HG03469 (cell line): ENCODE measurements around the gene WDR53.
"Not testable (repeated sequence)": the region's sequence is repeated elsewhere in the genome, so short reads cannot be mapped to it uniquely, and the experiment has no call there.

Experiments used
- ATAC-seq: cut with Tn5 transposase; IDR thresholded peaks from one replicate; pipeline ENCODE4 v1.9.1; 2021; ENCODE audit warnings: mild to moderate bottlenecking, moderate library complexity, moderate number of reproducible peaks; ENCODE audit not compliant: unreplicated experiment

WDR53 gene

DNA sequence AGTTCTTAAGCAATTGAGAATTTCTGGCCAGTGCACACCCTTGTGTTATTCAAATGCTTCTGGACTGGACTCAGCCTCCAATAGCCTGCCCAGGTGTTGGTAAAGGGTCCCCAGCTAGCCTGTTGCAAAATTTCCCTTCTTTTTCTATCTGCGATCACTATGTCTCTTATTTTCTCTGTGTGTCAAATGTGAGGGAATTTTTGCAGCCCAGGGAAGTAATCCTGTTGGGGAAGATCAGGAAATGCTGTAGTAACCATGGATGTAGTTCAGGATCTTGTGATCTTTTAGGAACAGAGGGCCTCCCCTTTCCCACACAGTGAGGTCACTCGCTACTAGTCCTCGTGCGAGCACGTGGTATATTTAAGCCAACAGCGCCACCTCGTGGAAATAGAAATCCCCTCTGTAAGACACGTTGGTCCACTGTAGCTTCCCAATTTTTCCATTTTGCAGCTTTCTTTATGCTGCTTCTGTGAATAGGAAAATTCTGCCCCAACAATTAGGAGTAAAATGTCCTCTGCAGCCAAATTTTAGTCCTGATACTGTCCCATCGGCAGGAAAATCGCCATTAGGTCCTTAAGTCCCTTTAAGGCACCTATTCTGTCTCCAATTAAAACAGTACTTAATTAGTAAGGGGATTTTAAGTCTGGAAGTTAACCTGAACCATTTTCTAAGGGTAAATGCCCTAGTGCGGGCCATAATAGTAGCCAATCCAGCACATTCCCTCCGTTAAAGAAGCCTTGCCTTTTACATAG lies 49.2 kb downstream of the WDR53 start:
- no peak for ATAC-seq

DNA sequence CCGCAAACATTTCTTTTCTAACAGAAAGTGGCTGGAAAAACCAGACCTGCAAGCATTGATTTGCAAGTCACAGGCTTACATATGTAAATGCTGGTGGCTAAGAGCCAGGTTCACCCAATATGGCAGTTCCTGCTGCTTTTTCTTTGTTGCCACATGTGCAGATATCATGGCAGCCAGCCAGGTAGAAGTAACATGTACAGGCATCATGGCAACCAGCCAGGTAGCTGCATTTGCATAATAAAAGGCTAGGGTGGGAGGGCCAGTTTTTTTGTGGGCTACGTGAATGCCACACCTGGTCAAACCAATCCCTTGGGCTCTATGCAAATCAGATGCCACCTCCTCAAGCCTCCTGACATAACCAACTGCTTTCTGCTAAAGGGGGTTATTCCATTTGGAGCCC lies 50.4 kb downstream of the WDR53 start:
- no peak for ATAC-seq

DNA sequence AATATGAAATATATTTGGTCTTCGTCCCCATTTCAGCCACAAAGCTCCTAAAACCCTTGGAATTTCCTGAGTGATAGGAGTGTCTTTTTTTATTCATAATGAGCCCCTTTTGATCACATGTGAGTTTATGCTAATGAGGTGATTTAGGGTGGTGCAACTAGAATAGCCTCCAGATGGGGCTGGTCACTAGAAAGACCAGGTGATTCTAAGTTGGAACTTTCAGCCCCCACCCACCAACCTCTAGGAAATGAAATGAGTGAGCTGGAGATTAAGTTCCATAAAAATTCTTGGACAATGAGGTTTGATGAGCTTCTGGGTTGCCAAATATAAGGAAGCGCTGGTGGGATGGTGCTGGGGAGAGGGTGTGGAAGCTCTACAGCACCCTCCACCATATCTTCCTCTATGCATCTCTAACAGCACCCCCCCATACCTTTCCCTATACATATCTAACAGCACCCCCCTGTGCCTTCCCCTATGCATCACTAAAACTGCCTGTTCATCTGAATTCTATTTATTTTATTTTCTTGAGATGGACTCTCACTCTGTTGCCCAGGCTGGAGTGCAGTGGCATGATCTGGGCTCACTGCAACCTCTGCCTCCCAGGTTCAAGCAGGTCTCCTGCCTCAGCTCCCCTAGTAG lies 51.1 kb downstream of the WDR53 start:
- ATAC-seq: no peak

DNA sequence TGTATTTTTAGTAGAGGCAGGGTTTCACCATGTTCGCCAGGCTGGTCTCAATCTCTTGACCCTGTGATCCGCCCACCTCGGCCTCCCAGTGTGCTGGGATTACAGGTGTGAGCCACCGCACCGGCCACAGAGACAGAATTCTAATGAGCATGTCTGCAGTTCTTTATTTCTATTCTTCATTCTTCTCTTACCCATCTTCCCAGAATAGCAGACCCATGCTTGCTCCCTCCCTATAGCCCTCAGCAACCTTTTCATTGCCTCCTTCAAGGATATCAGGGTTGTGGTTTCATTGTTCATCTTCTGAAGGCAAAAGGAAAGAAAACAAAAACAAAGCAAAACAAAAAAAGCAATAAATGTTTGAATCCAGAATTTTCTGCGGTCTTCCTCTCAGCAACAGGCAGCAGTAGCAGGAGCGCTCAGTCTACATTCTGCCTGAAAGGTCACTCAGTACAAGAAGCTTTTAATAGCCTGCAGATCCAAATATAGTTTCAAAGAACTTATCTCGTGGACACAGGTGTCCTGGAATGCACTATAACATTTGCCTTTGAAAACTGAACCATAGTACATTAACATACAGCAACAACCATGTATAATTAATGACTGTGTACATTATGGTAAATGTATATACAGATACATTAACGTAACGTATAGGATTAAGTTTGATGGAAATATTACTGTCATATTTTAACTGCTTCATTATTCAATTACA lies 53.3 kb downstream of the WDR53 start, which contains the start of gene SMCO1:
SMCO1 (minus strand) TSS at position 434 of the 709 bp plus-strand sequence; CDS start at position 297, 137 bp downstream.
- no peak for ATAC-seq

DNA sequence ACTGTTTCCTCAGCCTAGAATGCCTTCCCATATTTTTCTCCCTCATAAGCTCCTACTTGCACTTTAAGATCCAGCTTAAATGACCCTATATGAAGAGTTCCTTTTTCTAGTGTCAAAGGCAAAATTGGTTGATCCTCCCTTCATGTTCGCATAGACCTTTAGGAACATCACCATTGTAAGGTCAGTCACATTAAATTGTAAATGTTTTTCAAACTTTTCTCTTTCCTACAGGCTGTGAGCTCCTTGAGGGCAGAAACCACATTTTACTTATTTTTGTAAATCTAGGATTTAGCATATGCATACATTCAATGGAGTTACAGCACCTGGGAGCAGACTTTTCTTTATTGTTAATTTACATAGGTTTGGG lies 54.0 kb downstream of the WDR53 start:
- ATAC-seq: no peak

DNA sequence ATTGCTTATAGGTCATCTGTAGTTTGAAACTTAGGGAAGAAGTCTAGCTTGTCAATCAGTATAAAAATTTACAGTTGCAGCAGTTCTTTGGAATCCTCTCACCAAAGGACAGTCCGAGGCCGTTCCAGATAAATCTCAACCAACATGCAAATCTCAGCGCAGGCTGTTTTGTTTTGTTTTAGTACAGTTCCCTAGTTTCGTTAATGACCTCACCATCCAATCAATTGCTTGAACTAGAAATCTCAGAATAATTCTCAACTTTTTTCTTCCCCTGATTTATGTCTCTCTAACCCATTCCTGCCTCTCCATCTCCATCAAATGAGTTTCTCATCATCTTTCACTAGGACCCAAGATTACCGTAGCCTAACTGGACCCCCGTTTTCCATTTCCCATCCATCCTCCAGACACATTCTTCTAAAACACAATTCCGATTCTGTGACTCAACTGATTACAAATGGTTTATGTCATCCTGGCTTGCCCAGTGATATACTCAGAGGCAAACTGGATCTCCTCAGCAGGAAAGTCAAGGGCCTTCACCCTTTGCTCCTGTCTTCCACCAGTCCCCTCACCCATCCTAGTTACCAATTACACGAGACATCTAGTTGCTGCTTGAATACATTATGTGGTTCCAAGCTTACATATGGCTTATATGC lies 54.5 kb downstream of the WDR53 start:
- no peak for ATAC-seq

DNA sequence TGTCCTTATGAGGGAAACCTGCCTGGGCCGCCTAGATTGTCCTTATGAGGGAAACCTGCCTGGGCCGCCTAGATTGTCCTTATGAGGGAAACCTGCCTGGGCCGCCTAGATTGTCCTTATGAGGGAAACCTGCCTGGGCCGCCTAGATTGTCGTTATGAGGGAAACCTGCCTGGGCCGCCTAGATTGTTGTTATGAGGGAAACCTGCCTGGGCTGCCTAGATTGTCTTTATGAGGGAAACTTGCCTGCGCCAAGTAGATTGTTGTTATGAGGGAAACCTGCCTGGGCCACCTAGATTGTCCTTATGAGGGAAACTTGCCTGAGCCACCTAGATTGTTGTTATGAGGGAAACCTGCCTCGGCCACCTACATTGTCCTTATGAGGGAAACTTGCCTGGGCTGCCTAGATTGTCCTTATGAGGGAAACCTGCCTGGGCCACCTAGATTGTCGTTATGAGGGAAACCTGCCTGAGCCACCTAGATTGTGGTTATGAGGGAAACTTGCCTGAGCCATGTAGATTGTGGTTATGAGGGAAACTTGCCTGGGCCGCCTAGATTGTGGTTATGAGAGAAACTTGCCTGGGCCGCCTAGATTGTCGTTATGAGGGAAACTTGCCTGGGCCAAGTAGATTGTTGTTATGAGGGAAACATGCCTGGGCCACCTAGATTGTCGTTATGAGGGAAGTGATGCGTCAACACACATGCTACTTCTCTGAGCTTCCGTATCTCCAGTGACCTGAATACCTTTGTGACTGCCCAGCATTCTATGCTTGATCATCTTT lies 56.5 kb downstream of the WDR53 start:
- ATAC-seq: not testable (repeated sequence)

DNA sequence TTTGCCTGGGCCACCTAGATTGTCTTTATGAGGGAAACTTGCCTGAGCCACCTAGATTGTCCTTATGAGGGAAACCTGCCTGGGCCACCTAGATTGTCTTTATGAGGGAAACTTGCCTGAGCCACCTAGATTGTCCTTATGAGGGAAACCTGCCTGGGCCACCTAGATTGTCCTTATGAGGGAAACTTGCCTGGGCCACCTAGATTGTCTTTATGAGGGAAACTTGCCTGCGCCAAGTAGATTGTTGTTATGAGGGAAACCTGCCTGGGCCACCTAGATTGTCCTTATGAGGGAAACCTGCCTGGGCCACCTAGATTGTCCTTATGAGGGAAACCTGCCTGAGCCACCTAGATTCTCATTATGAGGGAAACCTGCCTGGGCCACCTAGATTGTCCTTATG lies 57.2 kb downstream of the WDR53 start:
- not testable (repeated sequence) for ATAC-seq

DNA sequence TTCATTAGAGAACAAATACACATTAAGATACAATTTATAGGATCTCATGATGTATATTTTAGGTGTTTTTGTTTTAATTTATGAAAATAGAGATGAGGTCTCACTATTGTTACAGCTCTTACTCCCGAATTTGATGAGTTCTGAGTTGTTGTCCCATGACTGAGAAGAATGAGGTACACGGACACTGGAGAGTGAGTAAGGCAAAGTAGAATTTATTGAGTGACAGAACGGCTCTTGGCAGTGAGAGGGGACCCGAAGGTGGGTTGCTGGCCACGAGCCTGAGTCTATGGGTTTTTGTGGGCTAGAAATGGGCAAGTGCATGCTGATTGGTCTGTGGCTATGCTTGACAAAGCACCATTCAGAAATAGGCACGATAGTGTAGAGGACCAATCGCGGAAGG lies 61.7 kb downstream of the WDR53 start:
- no peak for ATAC-seq

DNA sequence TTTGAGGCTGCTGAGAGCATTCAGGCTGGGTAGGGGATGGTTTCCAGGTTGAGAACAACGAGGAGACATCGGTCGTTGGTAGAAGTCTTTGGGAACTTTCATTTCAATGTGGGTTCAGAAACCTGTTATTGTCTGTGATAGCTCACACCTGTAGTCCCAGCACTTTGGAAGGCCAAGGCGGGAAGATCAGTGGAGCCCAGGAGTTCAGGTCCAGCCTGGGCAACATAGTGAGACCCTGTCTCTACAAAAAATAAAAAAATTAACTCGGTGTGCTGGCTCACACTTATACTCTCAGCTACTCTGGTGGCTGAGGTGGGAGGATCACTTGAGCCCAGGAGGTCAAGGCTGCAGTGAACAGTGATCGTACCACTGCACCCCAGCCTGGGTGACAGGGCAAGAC lies 63.8 kb downstream of the WDR53 start:
- no peak for ATAC-seq
